Stimulated activated CD4-positive, alpha-beta T cell treated with anti-CD3 and anti-CD28 coated beads, Interleukin-4, amount 100 ng/mL, for 4 hours (primary cell): ENCODE results near the gene SLC12A2.

Experiments
- DNase-seq, 2 experiments: peaks; one replicate each; pipeline ENCODE4 v3.0.0-alpha.2; 2020

The SLC12A2 gene

GRCh38 chr5:128192368-128192767, 108.8 kb downstream of the SLC12A2 start:
- no peak for DNase-seq

- no peak for DNase-seq
These were observed 110.3 kb downstream of the SLC12A2 start for GRCh38 chr5:128193665-128194390.

- no peak for DNase-seq
These were observed 111.8 kb downstream of the SLC12A2 start for GRCh38 chr5:128195316-128195715.

GRCh38 chr5:128196080-128196479, 112.5 kb downstream of the SLC12A2 start:
- DNase-seq, result no peak

- DNase-seq, result no peak
These were observed 113.2 kb downstream of the SLC12A2 start for GRCh38 chr5:128196791-128197190.

- no peak for DNase-seq
These were observed 114.4 kb downstream of the SLC12A2 start for GRCh38 chr5:128197896-128198522.

- DNase-seq, result no peak
These were observed 115.5 kb downstream of the SLC12A2 start for GRCh38 chr5:128199104-128199503.

GRCh38 chr5:128199611-128200010, 116.0 kb downstream of the SLC12A2 start:
- no peak for DNase-seq

GRCh38 chr5:128201065-128201926, 117.7 kb downstream of the SLC12A2 start:
- DNase-seq, result peak; percentile 74 to 80

GRCh38 chr5:128202320-128202719, 118.8 kb downstream of the SLC12A2 start:
- DNase-seq, result no peak

GRCh38 chr5:128208436-128208835, 124.9 kb downstream of the SLC12A2 start:
- no peak for DNase-seq

GRCh38 chr5:128212191-128212806, 128.7 kb downstream of the SLC12A2 start:
- no peak for DNase-seq

GRCh38 chr5:128213340-128213739, 129.8 kb downstream of the SLC12A2 start:
- DNase-seq, result no peak

GRCh38 chr5:128213833-128214232, 130.3 kb downstream of the SLC12A2 start:
- DNase-seq, result no peak

GRCh38 chr5:128216285-128216684, 132.7 kb downstream of the SLC12A2 start:
- no peak for DNase-seq

GRCh38 chr5:128216860-128217531, 133.4 kb downstream of the SLC12A2 start:
- no peak for DNase-seq

- no peak for DNase-seq
These were observed 137.3 kb downstream of the SLC12A2 start for GRCh38 chr5:128220841-128221240.

- DNase-seq, result no peak
These were observed 140.8 kb downstream of the SLC12A2 start for GRCh38 chr5:128224336-128224735.

GRCh38 chr5:128225245-128226030, 141.9 kb downstream of the SLC12A2 start:
- DNase-seq, result no peak

- no peak for DNase-seq
These were observed 144.4 kb downstream of the SLC12A2 start for GRCh38 chr5:128228008-128228407.

GRCh38 chr5:128228521-128228920, 145.0 kb downstream of the SLC12A2 start:
- DNase-seq, result no peak
